Progenitor cell of endocrine pancreas (in vitro differentiated cells): Measurements from ENCODE around the gene LRRC32. TPM values are rescaled to one million over a fixed set of nuclear protein-coding genes. Genes with fewer than 3 reads are reported as not detected.

ENCODE experiments used
- DNase-seq: peaks from one replicate; pipeline ENCODE4 v3.0.0; 2021; ENCODE audit warnings: low spot score; ENCODE audit not compliant: unreplicated experiment
- H3K27ac Mint-ChIP-seq: 2 replicates; pipeline ENCODE4 v1.8.0; 2021; ENCODE audit warnings: mild to moderate bottlenecking, moderate library complexity, mixed read lengths
- H3K27me3 Mint-ChIP-seq: 2 replicates; pipeline ENCODE4 v1.8.0; 2021; ENCODE audit warnings: mixed read lengths
- H3K36me3 Mint-ChIP-seq: 2 replicates; pipeline ENCODE4 v1.8.0; 2022; ENCODE audit warnings: mixed read lengths; ENCODE audit not compliant: insufficient read depth
- H3K4me1 Mint-ChIP-seq: 2 replicates; pipeline ENCODE4 v1.8.0; 2021; ENCODE audit warnings: low read depth, mixed read lengths
- H3K4me3 Mint-ChIP-seq: 2 replicates; pipeline ENCODE4 v1.8.0; 2021; ENCODE audit warnings: low read depth, mild to moderate bottlenecking, moderate library complexity, mixed read lengths
- H3K9me3 Mint-ChIP-seq: 2 replicates; pipeline ENCODE4 v1.8.0; 2021; ENCODE audit warnings: low read depth, mixed read lengths
- CTCF ChIP-seq: fragments of 200-600 bp; sonication (generic); IDR thresholded peaks from one replicate; pipeline ENCODE4 v1.5.0; 2021; ENCODE audit warnings: antibody characterized with exemption, mild to moderate bottlenecking; ENCODE audit not compliant: unreplicated experiment
- total RNA-seq: library from RNA; stranded (reverse); gene quantifications from 2 replicates; pipeline ENCODE4 v1.2.1, GENCODE V29; 2021

LRRC32 gene
- total RNA-seq, 1 donor from 2014 or later = 0.14 TPM

GRCh38 chr11:76716268-76716667, 45.7 kb upstream of the LRRC32 start:
- Mint-ChIP-seq H3K9me3 (no peaks in the 10 kb centered on the region), H3K27ac (no peak overlapping the region), H3K4me1 (peaks cover 3% of the 10 kb centered on the region), H3K36me3 (no peaks in the 10 kb centered on the region), H3K27me3 (peaks cover 8% of the 10 kb centered on the region), H3K4me3 (no peak overlapping the region)
- DNase-seq = no peak
- no peak for TF ChIP-seq CTCF

GRCh38 chr11:76714493-76714892, 43.9 kb upstream of the LRRC32 start:
- no peaks in the 10 kb centered on the region for H3K36me3 Mint-ChIP-seq
- no peak for TF ChIP-seq CTCF
- DNase-seq = no peak

GRCh38 chr11:76713499-76713898, 43.0 kb upstream of the LRRC32 start:
- no peaks in the 10 kb centered on the region for H3K36me3 Mint-ChIP-seq
- H3K4me3 Mint-ChIP-seq = no peak overlapping the region
- peaks cover 15% of the 10 kb centered on the region for H3K27me3 Mint-ChIP-seq
- H3K27ac Mint-ChIP-seq = no peak overlapping the region
- DNase-seq = no peak
- H3K4me1 Mint-ChIP-seq = peaks cover 3% of the 10 kb centered on the region
- no peak for TF ChIP-seq CTCF
- no peaks in the 10 kb centered on the region for H3K9me3 Mint-ChIP-seq

More at GRCh38 chr11:76714493-76714892, 43.9 kb upstream of the LRRC32 start:
- Mint-ChIP-seq H3K27ac (no peak overlapping the region), H3K4me1 (peaks cover 3% of the 10 kb centered on the region), H3K4me3 (no peak overlapping the region), H3K27me3 (peaks cover 15% of the 10 kb centered on the region), H3K9me3 (no peaks in the 10 kb centered on the region)

GRCh38 chr11:76712125-76712524, 41.6 kb upstream of the LRRC32 start:
- peaks cover 3% of the 10 kb centered on the region for H3K4me1 Mint-ChIP-seq
- no peaks in the 10 kb centered on the region for H3K36me3 Mint-ChIP-seq
- peaks cover 18% of the 10 kb centered on the region for H3K27me3 Mint-ChIP-seq
- TF ChIP-seq CTCF = no peak
- H3K9me3 Mint-ChIP-seq = no peaks in the 10 kb centered on the region
- no peak overlapping the region for H3K27ac Mint-ChIP-seq
- no peak for DNase-seq
- no peak overlapping the region for H3K4me3 Mint-ChIP-seq

GRCh38 chr11:76709756-76710155, 39.2 kb upstream of the LRRC32 start:
- Mint-ChIP-seq H3K27me3 (peaks cover 15% of the 10 kb centered on the region), H3K4me1 (peaks cover 3% of the 10 kb centered on the region), H3K27ac (no peak overlapping the region), H3K9me3 (peaks cover 8% of the 10 kb centered on the region), H3K4me3 (no peak overlapping the region), H3K36me3 (no peaks in the 10 kb centered on the region)
- TF ChIP-seq CTCF = no peak
- no peak for DNase-seq
